Osteocyte (in vitro differentiated cells): ENCODE results near the gene RFXANK. TPM values are rescaled to one million over a fixed set of nuclear protein-coding genes. Genes with fewer than 3 reads are reported as not detected.

Source experiments
- DNase-seq: peaks from one replicate; pipeline ENCODE4 v3.0.0; 2021; ENCODE audit warnings: mixed read lengths; ENCODE audit not compliant: unreplicated experiment; ENCODE audit errors: extremely low spot score
- H3K27ac Mint-ChIP-seq: one replicate; pipeline ENCODE4 v1.8.0; 2021; ENCODE audit warnings: mild to moderate bottlenecking, mixed read lengths; ENCODE audit not compliant: unreplicated experiment
- H3K27me3 Mint-ChIP-seq: one replicate; pipeline ENCODE4 v1.8.0; 2021; ENCODE audit warnings: mixed read lengths; ENCODE audit not compliant: unreplicated experiment
- H3K36me3 Mint-ChIP-seq: one replicate; pipeline ENCODE4 v1.8.0; 2021; ENCODE audit warnings: mixed read lengths; ENCODE audit not compliant: unreplicated experiment
- H3K4me1 Mint-ChIP-seq: one replicate; pipeline ENCODE4 v1.8.0; 2021; ENCODE audit warnings: mixed read lengths; ENCODE audit not compliant: unreplicated experiment
- H3K4me3 Mint-ChIP-seq: one replicate; pipeline ENCODE4 v1.8.0; 2021; ENCODE audit warnings: mild to moderate bottlenecking, moderate library complexity, mixed read lengths; ENCODE audit not compliant: unreplicated experiment
- H3K9me3 Mint-ChIP-seq: one replicate; pipeline ENCODE4 v1.8.0; 2021; ENCODE audit warnings: mixed read lengths; ENCODE audit not compliant: unreplicated experiment
- total RNA-seq: library from RNA; stranded (reverse); gene quantifications from 2 replicates; pipeline ENCODE4 v1.2.1, GENCODE V29; 2021
- TF ChIP-seq, protein P1 (sequence below): fragments of 200-600 bp; sonication (generic); IDR thresholded peaks from 2 replicates; pipeline ENCODE4 v1.5.0; 2021; ENCODE audit warnings: antibody characterized with exemption, mild to moderate bottlenecking, moderate library complexity

Gene RFXANK
- total RNA-seq, 1 donor from 2014 or later = 75.3 TPM

DNA sequence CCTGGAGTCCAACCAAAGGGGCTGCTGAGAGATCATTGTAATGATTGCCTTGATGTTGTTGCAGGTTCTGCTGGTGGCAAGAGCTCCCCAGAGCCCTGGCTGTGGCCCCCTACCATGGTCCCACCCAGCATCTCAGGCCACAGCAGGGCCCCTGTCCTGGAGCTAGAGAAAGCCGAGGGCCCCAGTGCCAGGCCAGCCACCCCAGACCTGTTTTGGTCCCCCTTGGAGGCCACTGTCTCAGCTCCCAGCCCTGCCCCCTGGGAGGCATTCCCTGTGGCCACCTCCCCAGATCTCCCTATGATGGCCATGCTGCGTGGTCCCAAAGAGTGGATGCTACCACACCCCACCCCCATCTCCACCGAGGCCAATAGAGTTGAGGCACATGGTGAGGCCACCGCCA, 35.2 kb downstream of the RFXANK start:
- no peaks in the 10 kb centered on the region for H3K9me3 Mint-ChIP-seq
- TF ChIP-seq, protein P1, sequence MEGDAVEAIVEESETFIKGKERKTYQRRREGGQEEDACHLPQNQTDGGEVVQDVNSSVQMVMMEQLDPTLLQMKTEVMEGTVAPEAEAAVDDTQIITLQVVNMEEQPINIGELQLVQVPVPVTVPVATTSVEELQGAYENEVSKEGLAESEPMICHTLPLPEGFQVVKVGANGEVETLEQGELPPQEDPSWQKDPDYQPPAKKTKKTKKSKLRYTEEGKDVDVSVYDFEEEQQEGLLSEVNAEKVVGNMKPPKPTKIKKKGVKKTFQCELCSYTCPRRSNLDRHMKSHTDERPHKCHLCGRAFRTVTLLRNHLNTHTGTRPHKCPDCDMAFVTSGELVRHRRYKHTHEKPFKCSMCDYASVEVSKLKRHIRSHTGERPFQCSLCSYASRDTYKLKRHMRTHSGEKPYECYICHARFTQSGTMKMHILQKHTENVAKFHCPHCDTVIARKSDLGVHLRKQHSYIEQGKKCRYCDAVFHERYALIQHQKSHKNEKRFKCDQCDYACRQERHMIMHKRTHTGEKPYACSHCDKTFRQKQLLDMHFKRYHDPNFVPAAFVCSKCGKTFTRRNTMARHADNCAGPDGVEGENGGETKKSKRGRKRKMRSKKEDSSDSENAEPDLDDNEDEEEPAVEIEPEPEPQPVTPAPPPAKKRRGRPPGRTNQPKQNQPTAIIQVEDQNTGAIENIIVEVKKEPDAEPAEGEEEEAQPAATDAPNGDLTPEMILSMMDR = no peak
- H3K36me3 Mint-ChIP-seq = no peaks in the 10 kb centered on the region
- H3K27me3 Mint-ChIP-seq = peaks cover 30% of the 10 kb centered on the region
- no peak overlapping the region for H3K4me3 Mint-ChIP-seq
- no peaks in the 10 kb centered on the region for H3K4me1 Mint-ChIP-seq
- DNase-seq = no peak
- no peak overlapping the region for H3K27ac Mint-ChIP-seq

DNA sequence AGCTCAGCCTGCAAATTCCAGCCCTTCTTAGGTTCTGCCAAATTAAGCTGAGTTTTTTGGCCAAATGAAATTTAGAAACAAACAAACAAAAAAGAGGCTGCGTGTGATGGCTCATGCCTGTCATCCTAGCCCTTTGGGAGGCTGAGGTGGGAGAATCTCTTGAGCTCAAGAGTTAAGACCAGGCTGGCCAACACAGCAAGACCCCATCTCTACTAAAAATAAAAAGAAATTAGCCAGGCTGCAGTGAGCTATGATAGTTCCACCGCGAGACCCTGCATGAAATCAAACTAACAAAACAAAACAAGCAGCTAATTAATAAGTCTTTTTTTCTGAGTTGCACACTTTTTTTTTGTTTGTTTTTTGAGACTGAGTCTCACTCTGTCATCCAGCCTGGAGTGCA, 37.6 kb downstream of the RFXANK start:
- H3K4me1 Mint-ChIP-seq = no peaks in the 10 kb centered on the region
- no peak for DNase-seq
- no peak overlapping the region for H3K4me3 Mint-ChIP-seq
- peaks cover 18% of the 10 kb centered on the region for H3K27me3 Mint-ChIP-seq
- H3K36me3 Mint-ChIP-seq = no peaks in the 10 kb centered on the region
- TF ChIP-seq, protein P1 = no peak
- no peak overlapping the region for H3K27ac Mint-ChIP-seq
- no peaks in the 10 kb centered on the region for H3K9me3 Mint-ChIP-seq

GRCh38 chr19:19230999-19231398, 38.9 kb downstream of the RFXANK start:
- H3K36me3 Mint-ChIP-seq = no peaks in the 10 kb centered on the region
- peaks cover 14% of the 10 kb centered on the region for H3K27me3 Mint-ChIP-seq
- no peak overlapping the region for H3K27ac Mint-ChIP-seq
- TF ChIP-seq, protein P1 = no peak
- H3K4me3 Mint-ChIP-seq = no peak overlapping the region
- DNase-seq = no peak
- no peaks in the 10 kb centered on the region for H3K9me3 Mint-ChIP-seq
- H3K4me1 Mint-ChIP-seq = no peaks in the 10 kb centered on the region

- Mint-ChIP-seq H3K27me3 (peaks cover 14% of the 10 kb centered on the region), H3K9me3 (no peaks in the 10 kb centered on the region), H3K4me3 (no peak overlapping the region), H3K27ac (no peak overlapping the region), H3K4me1 (no peaks in the 10 kb centered on the region), H3K36me3 (no peaks in the 10 kb centered on the region)
- no peak for DNase-seq
- TF ChIP-seq, protein P1 = no peak
Measured at GRCh38 chr19:19232261-19232721, 40.2 kb downstream of the RFXANK start.

DNA sequence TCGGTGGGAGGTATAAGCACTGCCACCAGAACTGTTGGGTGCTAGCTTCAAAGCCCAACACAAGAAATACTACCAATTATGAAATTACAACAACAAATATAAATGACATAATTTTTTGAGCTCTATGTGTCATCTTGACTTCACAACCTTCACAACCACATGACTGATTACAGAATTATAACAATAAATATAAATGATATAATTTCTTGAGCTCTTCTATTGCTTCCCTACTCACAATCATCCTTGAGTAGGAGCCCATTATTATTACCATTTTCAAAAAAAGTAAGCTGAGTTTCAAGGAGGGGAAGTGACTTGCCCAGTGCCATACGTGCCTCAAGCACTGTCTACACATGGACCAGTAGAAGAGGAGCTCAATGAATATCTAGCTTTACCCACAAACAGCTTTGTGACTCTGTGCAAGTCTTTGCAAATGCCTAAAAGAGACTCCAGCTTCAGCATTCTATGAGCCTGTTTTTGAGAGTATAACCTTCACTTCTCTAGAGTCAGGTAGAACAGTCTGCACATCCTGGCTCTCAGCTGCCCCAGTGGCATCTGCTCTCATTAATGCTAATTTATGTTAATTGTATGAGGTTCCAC, 42.3 kb downstream of the RFXANK start:
- Mint-ChIP-seq H3K4me3 (no peak overlapping the region), H3K4me1 (no peaks in the 10 kb centered on the region), H3K9me3 (no peaks in the 10 kb centered on the region), H3K27me3 (peaks cover 9% of the 10 kb centered on the region), H3K27ac (no peak overlapping the region), H3K36me3 (no peaks in the 10 kb centered on the region)
- TF ChIP-seq, protein P1 = no peak
- no peak for DNase-seq
